SK-N-SH (cell line): ENCODE measurements around the gene KCNB1.

ENCODE experiments used
- CTCF ChIP-seq: fragments of 200-600 bp; sonication (generic); IDR thresholded peaks from 2 replicates; pipeline ENCODE4 v1.6.1; 2017; ENCODE audit warnings: antibody characterized with exemption, mild to moderate bottlenecking, moderate library complexity
- FOSL2 ChIP-seq: IDR thresholded peaks from 2 replicates; pipeline ENCODE4 v1.4.0; 2012; ENCODE audit warnings: low read depth, mild to moderate bottlenecking, moderate library complexity, borderline replicate concordance
- MXI1 ChIP-seq: IDR thresholded peaks from 2 replicates; pipeline ENCODE4 v1.6.1; 2012; ENCODE audit warnings: mild to moderate bottlenecking, low read depth, low read length, improper control_type of control experiment
- NRF1 ChIP-seq: IDR thresholded peaks from 2 replicates; pipeline ENCODE4 v1.6.1; 2012; ENCODE audit warnings: low read depth, mild to moderate bottlenecking, low read length
- REST ChIP-seq: IDR thresholded peaks from 2 replicates; pipeline ENCODE4 v1.6.1; 2012; ENCODE audit warnings: mild to moderate bottlenecking, low read depth, low read length, moderate library complexity
- TEAD4 ChIP-seq: IDR thresholded peaks from 2 replicates; pipeline ENCODE4 v1.4.0; 2012; ENCODE audit warnings: mild to moderate bottlenecking, borderline replicate concordance; ENCODE audit not compliant: insufficient read depth

DNA sequence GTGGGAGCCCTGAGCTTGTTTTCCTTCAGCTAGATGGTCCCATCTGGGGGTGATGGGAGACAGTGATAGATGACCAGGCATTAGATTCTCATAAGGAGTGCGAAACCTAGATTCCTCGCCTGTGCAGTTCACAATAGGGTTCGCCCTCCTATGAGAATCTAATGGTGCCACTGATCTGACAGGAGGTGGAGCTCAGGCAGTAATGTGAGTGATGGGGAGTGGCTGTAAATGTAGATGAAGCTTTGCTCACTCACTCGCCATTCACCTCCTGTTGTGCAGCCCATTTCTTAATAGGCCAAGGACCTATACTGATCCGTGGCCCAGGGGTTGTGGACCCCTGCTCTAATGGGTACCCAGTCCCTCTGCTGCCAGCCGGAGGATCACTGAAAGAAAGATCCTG lies 20.7 kb upstream of the KCNB1 start:
- TF ChIP-seq REST (no peak), CTCF (no peak), NRF1 (no peak), TEAD4 (no peak), FOSL2 (no peak), MXI1 (no peak)
